GM03348 (cell line): Measurements from ENCODE around the gene PARP11.

Experiments used
- DNase-seq: peaks from one replicate; pipeline ENCODE4 v3.0.0; 2012; ENCODE audit warnings: low spot score

The PARP11 gene

GRCh38 chr12:3821441-3821840 is 51.8 kb downstream of the PARP11 start:
- DNase-seq: no peak

GRCh38 chr12:3820122-3820521 is 53.1 kb downstream of the PARP11 start:
- DNase-seq: peak; percentile 24

- no peak for DNase-seq
Measured at GRCh38 chr12:3816266-3816665, 56.9 kb downstream of the PARP11 start.

- no peak for DNase-seq
Measured at GRCh38 chr12:3815094-3815766, 58.0 kb downstream of the PARP11 start.

- no peak for DNase-seq
Measured at GRCh38 chr12:3810540-3810939, 62.7 kb downstream of the PARP11 start.

- no peak for DNase-seq
Measured at GRCh38 chr12:3810016-3810370, 63.2 kb downstream of the PARP11 start.

GRCh38 chr12:3809357-3810015 is 63.7 kb downstream of the PARP11 start:
- no peak for DNase-seq

- DNase-seq: peak; percentile 14
Measured at GRCh38 chr12:3805077-3805476, 68.1 kb downstream of the PARP11 start.

- peak; percentile 74 for DNase-seq
Measured at GRCh38 chr12:3803865-3804472, 69.2 kb downstream of the PARP11 start.

GRCh38 chr12:3802721-3803120 is 70.5 kb downstream of the PARP11 start:
- DNase-seq: no peak

GRCh38 chr12:3797531-3798048 is 75.6 kb downstream of the PARP11 start:
- DNase-seq: no peak

- DNase-seq: no peak
Measured at GRCh38 chr12:3795492-3796133, 77.6 kb downstream of the PARP11 start.

GRCh38 chr12:3795066-3795465 is 78.1 kb downstream of the PARP11 start:
- DNase-seq: no peak

- DNase-seq: no peak
Measured at GRCh38 chr12:3792623-3793288, 80.4 kb downstream of the PARP11 start.

GRCh38 chr12:3791256-3791874 is 81.8 kb downstream of the PARP11 start:
- no peak for DNase-seq

GRCh38 chr12:3790642-3791041 is 82.6 kb downstream of the PARP11 start:
- no peak for DNase-seq

- no peak for DNase-seq
Measured at GRCh38 chr12:3789838-3790237, 83.4 kb downstream of the PARP11 start.

- DNase-seq: peak; percentile 75
Measured at GRCh38 chr12:3777206-3777809, 95.9 kb downstream of the PARP11 start.

GRCh38 chr12:3775385-3776035 is 97.7 kb downstream of the PARP11 start:
- no peak for DNase-seq

- peak; percentile 16 for DNase-seq
Measured at GRCh38 chr12:3772380-3772779, 100.8 kb downstream of the PARP11 start.

- DNase-seq: no peak
Measured at GRCh38 chr12:3771853-3772252, 101.3 kb downstream of the PARP11 start.
